Mucosa of rectum (tissue), 2 donors: Measurements from ENCODE around the gene NMT2.

Source experiments
- H3K27ac ChIP-seq, 2 donors: one replicate each; pipeline ENCODE4 v1.7.0; 2013; ENCODE audit warnings: inconsistent platforms in 2 of 2, low read depth in 2 of 2, low read length in 2 of 2
- H3K27me3 ChIP-seq, 2 donors: one replicate each; pipeline ENCODE4 v1.7.0; 2013; ENCODE audit warnings: low read length in 2 of 2; ENCODE audit not compliant: control insufficient read depth in 2 of 2, insufficient read depth in 2 of 2
- H3K36me3 ChIP-seq, 2 donors: one replicate each; pipeline ENCODE4 v1.7.0; 2013; ENCODE audit warnings: low read length in 2 of 2; ENCODE audit not compliant: control insufficient read depth in 2 of 2, insufficient read depth in 2 of 2
- H3K4me1 ChIP-seq, 2 donors: one replicate each; pipeline ENCODE4 v1.7.0; 2013; ENCODE audit warnings: low read length in 2 of 2, mild to moderate bottlenecking in 1 of 2; ENCODE audit not compliant: control insufficient read depth in 2 of 2, insufficient read depth in 2 of 2
- H3K4me3 ChIP-seq, 2 donors: one replicate each; pipeline ENCODE4 v1.7.0; 2013; ENCODE audit warnings: low read length in 2 of 2
- H3K9ac ChIP-seq, 2 donors: one replicate each; pipeline ENCODE4 v1.7.0; 2013; ENCODE audit warnings: low read length in 2 of 2, low read depth in 1 of 2, mild to moderate bottlenecking in 1 of 2
- H3K9me3 ChIP-seq, 2 donors: one replicate each; pipeline ENCODE4 v1.7.0; 2013; ENCODE audit warnings: low read length in 2 of 2; ENCODE audit not compliant: control insufficient read depth in 2 of 2
- donor health status: healthy.
- donor health status: Normal muscosa, but diverticular disease.

Gene NMT2

GRCh38 chr10:15123749-15124184 lies 44.7 kb downstream of the NMT2 start:
- H3K27ac ChIP-seq = no peak overlapping the region
- no peaks in the 10 kb centered on the region for H3K27me3 ChIP-seq
- H3K9ac ChIP-seq = no peak overlapping the region
- peaks cover 17 to 32% of the 10 kb centered on the region in 2 donors for H3K36me3 ChIP-seq
- no peak overlapping the region for H3K4me3 ChIP-seq
- H3K4me1 ChIP-seq = no peaks in the 10 kb centered on the region
- no peaks in the 10 kb centered on the region for H3K9me3 ChIP-seq

DNA sequence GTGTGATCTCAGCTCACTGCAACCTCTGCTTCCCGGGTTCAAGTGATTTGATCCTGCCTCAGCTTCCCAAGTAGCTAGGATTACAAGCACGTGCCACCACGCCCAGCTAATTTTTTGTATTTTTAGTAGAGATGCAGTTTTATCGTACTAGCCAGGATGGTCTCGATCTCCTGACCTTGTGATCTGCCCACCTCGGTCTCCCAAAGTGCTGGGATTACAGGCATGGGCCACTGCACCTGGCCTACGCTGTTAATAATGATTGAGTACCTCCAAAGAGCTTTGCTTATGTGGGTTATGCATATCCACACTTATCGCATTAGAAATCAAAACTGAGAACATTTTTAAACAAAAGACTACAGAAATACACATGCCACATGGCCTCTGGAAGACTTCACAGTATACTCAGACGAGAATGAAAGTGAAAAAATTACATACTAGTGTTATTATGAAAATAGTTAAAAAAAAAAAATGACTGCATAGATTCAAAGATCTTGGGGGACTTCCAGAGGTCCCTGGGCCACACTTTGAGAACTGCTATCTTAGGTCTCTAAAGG lies 45.9 kb downstream of the NMT2 start:
- Histone ChIP-seq H3K4me1 (no peaks in the 10 kb centered on the region), H3K9ac (no peak overlapping the region), H3K27me3 (no peaks in the 10 kb centered on the region), H3K36me3 (peaks cover 14 to 34% of the 10 kb centered on the region in 2 donors), H3K9me3 (no peaks in the 10 kb centered on the region), H3K27ac (no peak overlapping the region), H3K4me3 (no peak overlapping the region)

DNA sequence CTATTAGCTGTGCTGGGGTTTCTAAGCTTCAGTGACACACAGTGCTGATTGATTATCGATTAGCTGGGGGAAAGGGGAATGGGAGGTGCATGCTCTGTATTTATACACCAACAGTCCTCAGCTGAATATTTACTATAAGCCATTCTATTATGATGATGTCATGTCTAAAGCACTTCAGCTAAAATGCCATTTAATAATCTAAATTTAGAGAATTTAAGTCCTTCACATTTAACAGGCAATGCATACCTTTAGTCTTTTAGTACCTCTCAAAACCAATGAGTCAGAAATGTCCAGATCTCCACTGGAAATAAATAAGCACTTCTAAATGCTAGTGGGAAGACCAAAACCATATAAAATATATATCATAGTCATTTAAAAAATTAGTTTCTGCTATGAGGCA lies 46.8 kb downstream of the NMT2 start:
- Histone ChIP-seq H3K4me3 (no peak overlapping the region), H3K36me3 (peaks cover 14 to 36% of the 10 kb centered on the region in 2 donors), H3K27me3 (no peaks in the 10 kb centered on the region), H3K9ac (no peak overlapping the region), H3K27ac (no peak overlapping the region), H3K9me3 (no peaks in the 10 kb centered on the region), H3K4me1 (no peaks in the 10 kb centered on the region)

DNA sequence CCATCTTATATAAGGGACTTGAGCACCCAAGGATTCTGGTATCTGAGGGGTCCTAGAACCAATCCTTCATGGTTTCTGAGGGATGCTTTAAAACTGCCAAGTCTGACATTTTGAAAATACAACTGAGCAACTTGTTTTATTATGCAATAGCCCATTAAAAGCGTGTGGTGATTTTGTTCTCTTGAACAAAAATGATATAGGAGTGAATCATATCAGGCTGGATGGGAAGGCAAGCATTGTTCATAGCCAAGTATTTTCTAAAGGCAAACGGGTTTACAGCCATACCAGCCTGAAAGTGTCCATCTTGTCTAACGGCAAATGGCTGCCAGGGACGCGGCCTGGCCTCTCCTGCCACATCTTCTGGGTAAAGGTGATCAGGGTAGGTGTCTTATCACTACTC lies 48.0 kb downstream of the NMT2 start:
- Histone ChIP-seq H3K9ac (no peak overlapping the region), H3K36me3 (peaks cover 10 to 33% of the 10 kb centered on the region in 2 donors), H3K4me3 (no peak overlapping the region), H3K27ac (no peak overlapping the region), H3K4me1 (no peaks in the 10 kb centered on the region), H3K27me3 (no peaks in the 10 kb centered on the region), H3K9me3 (no peaks in the 10 kb centered on the region)

- Histone ChIP-seq H3K27ac (no peak overlapping the region), H3K4me3 (no peak overlapping the region), H3K9me3 (no peaks in the 10 kb centered on the region), H3K4me1 (no peaks in the 10 kb centered on the region), H3K27me3 (no peaks in the 10 kb centered on the region), H3K9ac (no peak overlapping the region), H3K36me3 (peaks cover 5 to 28% of the 10 kb centered on the region in 2 donors)
These were observed 49.9 kb downstream of the NMT2 start for GRCh38 chr10:15118615-15119014.

DNA sequence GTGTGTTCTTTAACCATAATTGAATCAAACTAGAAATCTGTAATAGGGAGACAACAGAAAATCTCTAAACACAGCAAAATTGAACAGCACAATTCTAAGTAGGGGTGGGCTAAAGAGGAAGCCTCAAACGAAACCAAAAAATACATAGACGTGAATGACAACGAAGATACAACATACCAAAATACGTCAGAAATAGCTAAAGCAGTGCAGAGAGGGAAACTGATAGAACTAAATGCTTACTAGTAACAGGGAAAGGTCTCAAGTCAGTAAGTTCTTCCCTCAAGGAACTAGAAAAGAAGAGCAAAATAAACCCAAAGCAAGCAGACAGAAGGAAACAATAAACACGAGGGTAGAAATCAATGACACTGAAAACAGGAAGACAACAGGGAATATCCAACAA lies 52.3 kb downstream of the NMT2 start:
- no peak overlapping the region for H3K27ac ChIP-seq
- H3K4me3 ChIP-seq = no peak overlapping the region
- no peak overlapping the region for H3K9ac ChIP-seq
- H3K4me1 ChIP-seq = no peaks in the 10 kb centered on the region
- no peaks in the 10 kb centered on the region for H3K9me3 ChIP-seq
- no peaks in the 10 kb centered on the region for H3K27me3 ChIP-seq
- peaks cover 9 to 31% of the 10 kb centered on the region in 2 donors for H3K36me3 ChIP-seq

GRCh38 chr10:15113766-15114165 lies 54.7 kb downstream of the NMT2 start:
- Histone ChIP-seq H3K9me3 (no peaks in the 10 kb centered on the region), H3K27me3 (no peaks in the 10 kb centered on the region), H3K36me3 (peaks cover 6 to 18% of the 10 kb centered on the region in 2 donors), H3K4me1 (no peaks in the 10 kb centered on the region), H3K9ac (no peak overlapping the region), H3K4me3 (no peak overlapping the region), H3K27ac (no peak overlapping the region)

- Histone ChIP-seq H3K9me3 (no peaks in the 10 kb centered on the region), H3K27ac (no peak overlapping the region), H3K4me3 (no peak overlapping the region), H3K27me3 (no peaks in the 10 kb centered on the region), H3K36me3 (peaks cover 3 to 20% of the 10 kb centered on the region in 2 donors), H3K4me1 (no peaks in the 10 kb centered on the region), H3K9ac (no peak overlapping the region)
These were observed 55.8 kb downstream of the NMT2 start for GRCh38 chr10:15112657-15113056.

DNA sequence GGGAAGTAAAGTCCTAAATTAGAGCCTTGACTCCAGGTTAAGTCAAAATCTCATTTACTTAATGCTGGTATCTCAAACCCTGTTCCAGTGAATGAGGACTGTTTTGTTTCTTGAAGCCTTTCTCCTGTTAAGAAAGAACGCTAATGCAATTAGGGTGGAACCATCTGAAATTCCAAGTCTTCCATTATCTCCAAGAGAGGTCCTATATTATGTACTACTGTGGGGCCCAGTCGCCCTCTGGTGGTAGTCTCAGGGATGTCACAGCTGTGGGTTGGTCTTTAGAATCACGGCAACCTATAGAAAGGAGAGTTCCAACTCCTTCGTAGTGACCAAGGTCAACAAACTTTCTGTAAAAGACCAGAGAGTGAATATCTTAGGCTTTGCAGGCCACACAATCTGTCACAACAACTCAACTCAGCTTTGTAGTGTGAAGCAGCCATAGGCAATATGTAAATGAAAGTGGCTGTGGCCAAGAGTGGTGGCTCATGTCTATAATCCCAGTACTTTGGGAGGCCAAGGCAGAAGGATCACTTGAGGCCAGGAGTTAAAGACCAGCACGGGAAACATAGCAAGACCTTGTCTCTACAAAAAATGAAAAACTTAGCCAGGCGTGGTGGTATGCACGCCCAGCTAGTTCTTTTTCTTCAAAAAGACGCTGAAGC lies 62.0 kb downstream of the NMT2 start:
- H3K9me3 ChIP-seq = no peaks in the 10 kb centered on the region
- H3K27ac ChIP-seq = no peak overlapping the region
- peaks cover 17 to 41% of the 10 kb centered on the region in 2 donors for H3K36me3 ChIP-seq
- no peaks in the 10 kb centered on the region for H3K27me3 ChIP-seq
- peaks cover 0 to 3% of the 10 kb centered on the region in 2 donors for H3K4me1 ChIP-seq
- no peak overlapping the region for H3K4me3 ChIP-seq
- no peak overlapping the region for H3K9ac ChIP-seq

DNA sequence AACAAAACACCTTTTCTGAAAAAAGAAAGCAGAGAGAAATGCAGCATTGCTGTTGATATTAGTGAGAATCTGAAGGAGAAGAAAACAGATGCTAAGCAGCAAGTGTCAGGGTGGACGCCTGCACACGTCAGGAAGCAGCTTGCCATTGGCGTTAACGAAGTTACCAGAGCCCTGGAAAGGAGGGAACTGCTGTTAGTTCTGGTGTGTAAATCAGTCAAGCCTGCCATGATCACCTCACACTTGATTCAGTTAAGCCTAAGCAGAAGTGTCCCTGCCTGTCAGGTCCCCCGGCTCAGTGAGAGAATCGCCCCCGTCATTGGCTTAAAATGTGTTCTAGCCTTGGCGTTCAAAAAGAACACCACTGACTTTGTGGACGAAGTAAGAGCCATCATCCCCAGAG lies 65.0 kb downstream of the NMT2 start:
- Histone ChIP-seq H3K4me1 (peaks cover 13 to 16% of the 10 kb centered on the region in 2 donors), H3K9ac (no peak overlapping the region), H3K9me3 (no peaks in the 10 kb centered on the region), H3K27me3 (no peaks in the 10 kb centered on the region), H3K4me3 (no peak overlapping the region), H3K36me3 (peaks cover 19 to 35% of the 10 kb centered on the region in 2 donors), H3K27ac (no peak overlapping the region)
